OCI-M1 (cell line): ENCODE measurements around the gene SELL.
A peak's percentile ranks its signal among the peaks of the same experiment; 100 is the strongest.
"Not testable (repeated sequence)": the region's sequence is repeated elsewhere in the genome, so short reads cannot be mapped to it uniquely, and the experiment has no call there.

Source experiments
- DNase-seq: peaks from one replicate; lab custom pipeline; 2025; lab: John Stamatoyannopoulos, UW

The SELL gene

DNA sequence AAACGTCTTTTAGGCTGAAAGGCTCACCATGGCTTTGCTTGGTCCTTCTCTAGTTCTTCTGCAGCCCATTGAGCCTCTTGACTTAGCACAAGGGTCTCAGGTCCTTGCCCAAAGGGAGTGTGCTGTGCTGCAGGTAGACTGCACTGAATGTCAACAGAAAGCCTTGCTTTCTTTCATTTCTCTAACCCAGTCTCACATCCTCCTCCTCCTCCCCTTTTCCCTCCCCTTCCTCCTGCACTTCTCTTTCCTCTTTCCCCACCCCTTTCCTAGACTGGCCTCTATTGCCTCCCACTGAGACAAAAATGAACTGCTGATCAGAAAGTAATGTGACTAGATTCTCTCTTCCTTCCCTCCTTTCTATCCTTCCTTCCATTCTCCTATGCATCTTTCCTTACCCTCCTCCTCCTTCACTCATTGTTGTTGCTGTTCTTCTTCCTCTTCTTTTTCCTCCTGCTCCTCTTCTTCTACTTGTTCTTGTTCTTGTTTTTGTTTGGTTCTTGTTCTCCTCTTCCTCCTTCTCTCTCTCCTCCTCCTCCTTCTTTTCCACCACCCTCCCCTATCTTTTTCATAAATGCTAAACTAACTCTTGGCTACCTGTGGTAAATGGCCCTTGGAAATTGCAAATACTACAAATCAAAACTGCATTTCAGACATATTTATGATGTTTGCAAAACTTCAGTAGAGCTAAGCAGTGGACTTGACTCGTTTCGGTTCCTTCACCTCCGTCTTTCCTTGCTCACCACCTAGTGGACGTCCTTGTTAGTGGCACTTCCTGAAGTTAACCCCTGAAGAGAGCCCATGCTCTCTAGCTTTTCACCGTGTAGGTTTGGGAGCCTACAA lies at the start of gene SELL:
Gene SELL (minus strand): TSS at position 152 of the 840 bp plus-strand sequence. CDS start 122 bp downstream, at position 30.
- DNase-seq = peak; percentile 91

DNA sequence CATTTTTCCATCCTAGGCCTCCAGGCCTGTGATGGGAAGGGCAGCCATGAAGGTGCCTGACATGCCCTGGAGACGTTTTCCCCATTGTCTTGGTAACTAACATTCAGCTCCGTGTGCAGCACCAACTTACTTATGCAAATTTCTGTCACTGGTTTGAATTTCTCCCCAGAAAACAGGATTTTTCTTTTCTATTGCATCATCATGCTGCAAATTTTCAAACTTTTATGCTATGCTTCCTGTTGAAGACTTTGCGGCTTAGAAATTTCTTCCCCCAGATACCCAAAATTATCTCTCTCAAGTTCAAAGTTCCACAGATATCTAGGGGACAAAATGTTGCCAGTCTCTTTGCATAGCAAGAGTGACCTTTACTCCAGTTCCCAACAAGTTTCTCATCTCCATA lies 47.6 kb upstream of the SELL start:
- no peak for DNase-seq

DNA sequence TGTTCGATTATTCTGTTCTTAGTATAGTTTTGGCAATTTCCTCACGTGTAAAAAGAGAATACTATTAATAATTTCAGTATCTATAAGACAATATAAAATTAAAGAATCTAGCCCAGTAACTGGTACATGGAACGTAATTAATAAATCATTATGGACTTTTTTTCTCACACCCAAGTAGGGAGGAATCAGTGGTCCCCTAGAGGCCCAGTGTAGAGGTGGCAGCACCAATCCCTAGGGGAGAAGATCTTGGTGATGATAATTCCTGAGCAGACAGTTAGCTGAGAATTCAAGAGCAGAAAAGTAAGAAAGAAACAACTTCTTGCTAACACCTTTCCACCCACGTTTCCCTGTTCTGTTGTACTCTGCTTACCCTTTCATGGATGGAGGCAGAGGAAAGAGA lies 42.1 kb upstream of the SELL start:
- no peak for DNase-seq

DNA sequence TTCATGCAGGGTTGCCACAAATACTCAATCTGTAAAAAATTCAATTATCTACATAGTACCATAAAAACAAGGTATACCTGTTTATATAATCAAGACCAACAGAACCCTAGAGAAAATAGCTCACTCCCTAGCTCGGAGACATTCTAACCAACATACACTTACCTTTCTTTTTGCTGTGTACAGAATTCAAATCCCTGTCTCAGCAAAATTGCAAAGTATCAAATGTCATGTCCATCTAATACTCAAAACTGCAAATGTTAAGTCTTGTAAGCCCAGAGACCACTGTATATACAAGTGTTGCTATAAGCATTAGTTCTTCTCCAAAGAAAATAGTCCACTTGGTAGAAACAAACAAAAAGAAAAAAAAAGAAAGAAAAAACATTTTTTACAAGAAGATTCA lies 38.6 kb upstream of the SELL start:
- DNase-seq = no peak

DNA sequence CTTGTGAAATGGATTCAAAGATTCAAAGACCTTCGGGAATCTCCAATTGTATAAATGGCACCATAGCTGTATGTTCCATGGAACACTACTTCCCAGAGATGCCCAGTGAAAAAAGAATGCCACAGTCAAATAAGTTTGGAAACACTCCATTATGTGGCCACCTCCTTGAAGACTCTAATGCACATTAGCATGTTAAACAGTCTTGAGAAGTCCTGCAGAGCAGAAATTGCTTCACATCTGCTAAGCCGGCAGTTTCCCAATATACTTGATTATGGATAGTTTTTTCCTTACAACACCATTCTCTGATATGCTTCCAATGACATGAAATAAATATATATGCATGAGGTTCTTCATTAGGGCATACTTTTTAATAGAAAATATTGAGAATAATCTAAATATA lies 35.1 kb upstream of the SELL start:
- no peak for DNase-seq

DNA sequence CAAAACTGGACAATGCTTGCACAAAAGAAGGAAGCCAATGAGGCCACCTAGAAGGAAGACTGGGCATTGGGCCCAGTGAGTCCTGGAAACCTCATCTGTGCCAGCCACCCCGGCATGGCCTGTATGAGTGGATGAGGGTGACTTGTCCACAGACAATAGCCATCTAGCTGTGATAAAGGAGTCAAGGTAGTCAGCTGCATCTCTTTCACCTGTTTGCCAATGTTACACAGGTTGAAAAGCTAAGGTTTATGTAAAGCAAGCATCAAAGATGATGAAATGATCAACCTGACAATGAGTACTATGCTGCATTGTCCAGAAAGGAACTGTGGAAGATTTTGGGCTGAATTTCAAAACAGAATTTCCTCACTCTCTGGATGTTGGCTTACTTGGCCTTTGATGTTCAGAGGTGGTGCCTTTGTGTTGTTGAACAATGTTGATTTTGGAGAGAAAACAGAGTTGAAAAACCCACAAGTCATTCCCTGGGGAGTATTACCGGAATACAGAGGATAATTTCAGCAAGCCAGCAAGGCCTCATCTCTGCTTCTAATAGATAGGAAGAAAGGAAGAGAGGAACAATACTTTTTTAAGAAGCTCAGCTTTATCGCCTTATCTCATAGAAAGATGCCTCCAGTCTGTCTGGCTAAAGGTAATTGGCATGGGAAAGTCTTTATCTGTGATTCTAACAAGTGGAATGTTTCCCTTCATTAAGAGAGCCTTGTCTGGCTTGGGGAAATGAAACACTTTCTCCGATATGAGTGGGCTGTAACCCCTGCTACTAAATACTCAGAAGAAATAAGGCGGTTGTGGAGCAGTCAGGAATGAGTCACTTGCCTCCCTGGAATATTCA lies 33.8 kb upstream of the SELL start:
- DNase-seq = no peak

DNA sequence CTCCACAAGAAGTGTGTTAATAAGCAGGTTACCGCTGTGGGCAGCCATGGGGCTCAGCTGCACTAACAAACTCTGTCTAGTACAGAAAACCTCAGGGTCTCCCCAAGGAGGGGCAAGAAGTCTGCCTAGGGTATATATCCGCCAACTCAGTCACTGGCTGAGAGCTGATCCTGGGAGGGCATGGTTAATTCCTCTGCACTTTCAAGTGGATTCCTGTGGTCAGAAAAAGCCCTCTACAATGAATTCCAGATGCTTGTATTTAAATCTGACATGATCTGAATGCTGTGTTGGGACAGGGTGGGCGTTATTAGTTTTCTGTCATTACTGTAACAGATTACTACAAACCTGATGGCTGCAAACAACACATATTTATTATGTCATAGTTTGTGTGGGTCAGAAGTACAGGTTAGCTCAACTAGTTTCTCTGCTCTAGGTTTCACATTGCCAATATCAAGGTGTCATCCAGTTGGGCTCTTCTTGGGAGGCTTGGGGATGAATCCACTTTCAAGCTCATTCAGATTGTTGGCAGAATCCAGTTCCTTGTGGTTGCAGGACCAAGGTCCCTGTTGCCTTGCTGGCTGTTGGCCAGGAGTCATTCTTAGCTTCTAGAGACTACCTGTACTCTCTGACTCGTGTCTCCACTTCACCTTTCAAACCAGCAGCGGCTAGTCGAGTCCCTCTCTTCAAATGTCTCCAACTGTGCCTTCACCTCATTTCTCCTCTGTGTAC lies 30.4 kb upstream of the SELL start:
- DNase-seq = no peak

DNA sequence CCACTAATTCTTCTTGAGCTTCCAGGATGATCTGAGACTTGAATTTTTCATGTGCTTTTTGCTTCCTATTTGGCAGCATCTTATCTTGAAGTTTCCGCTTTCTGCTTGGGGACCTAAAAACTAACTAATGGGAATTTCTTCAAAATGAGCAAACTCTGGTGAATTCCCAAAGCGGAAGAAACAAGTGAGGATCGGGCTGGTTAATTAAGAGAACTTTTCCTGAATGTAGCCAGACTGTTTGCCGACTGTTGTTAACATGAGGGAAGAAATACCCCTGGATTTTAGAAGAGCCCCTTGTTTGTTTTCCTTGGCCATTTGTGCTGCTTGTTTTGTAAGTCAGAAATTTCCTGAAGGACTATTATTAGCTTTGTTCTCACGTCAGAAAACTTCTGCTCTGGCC lies 28.6 kb upstream of the SELL start:
- DNase-seq = no peak

DNA sequence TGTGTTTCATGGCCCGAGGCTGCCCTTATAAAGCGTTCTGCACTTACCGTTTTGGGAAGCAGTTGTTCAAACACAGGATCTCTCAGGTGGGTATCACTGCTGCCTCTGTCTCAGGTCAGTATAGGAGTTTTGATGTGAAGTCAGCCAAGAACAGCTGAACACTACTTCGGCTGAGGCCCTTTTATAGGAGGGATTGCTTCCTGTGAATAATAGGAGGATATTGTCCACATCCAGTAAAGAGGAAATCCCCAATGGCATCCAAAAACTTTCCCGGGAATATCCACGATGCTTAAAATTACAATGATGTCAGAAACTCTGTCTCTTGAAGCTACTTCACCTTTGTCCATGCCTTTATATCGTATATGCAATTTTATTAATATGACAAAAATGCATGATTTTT lies 22.5 kb upstream of the SELL start, which contains the start of gene SELE:
Gene SELE (minus strand): TSS at position 156 of the 400 bp plus-strand sequence. CDS start 467 bp downstream, outside the sequence.
- no peak for DNase-seq

DNA sequence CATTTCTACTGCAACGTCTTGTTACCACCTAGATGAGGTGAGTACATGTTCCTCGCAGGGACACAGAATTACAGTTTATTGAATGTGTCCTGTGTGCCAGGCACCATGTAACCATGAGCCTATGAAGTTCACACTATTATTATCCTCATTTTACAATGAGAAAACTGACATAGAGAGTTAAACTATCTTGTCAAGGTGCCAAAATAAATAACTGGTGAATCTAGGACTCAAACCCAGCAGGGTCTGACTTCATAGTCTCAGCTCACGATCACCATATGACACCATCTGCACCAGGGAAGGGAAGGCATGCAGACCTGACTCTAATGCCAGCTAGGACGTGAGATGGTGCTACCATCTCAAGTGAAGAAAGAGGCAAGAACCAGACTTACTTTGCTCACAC lies 20.0 kb upstream of the SELL start:
- DNase-seq = no peak

DNA sequence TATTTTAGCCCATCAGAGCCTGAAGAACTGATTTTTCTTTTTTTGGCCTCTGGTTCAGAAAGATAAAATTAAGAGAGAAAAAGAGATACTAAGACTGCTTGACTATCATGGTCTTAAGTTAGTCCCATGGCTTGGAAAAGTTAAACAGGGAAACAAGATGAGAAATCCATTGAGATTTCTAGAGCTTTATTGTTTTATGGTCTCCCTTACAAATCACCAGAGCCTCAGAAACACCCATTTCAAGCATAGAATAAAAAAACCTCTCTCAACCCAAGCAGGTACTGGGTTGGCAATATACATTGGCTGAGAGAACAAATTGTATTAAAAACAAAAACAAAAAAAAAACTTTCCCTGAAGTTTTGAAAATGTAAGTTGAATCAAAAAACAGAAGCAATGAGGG lies 18.6 kb upstream of the SELL start:
- DNase-seq = no peak

DNA sequence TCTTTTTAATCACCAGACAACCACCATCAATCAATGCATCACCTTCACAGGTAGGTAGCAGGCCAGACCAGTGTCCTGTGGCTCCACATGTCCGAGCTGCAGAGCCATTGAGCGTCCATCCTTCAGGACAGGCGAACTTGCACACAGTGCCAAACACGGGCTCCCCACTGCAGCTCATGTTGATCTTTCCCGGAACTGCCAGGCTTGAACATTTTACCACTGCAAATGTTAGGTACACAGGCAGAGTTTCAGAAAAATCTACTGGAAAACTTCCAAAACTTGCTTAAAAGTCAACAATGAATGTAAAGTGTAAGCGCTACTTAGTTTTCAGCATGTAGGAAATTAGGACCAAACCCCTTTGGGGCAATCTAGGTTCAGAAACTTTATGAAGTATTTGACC lies 15.9 kb upstream of the SELL start:
- no peak for DNase-seq

DNA sequence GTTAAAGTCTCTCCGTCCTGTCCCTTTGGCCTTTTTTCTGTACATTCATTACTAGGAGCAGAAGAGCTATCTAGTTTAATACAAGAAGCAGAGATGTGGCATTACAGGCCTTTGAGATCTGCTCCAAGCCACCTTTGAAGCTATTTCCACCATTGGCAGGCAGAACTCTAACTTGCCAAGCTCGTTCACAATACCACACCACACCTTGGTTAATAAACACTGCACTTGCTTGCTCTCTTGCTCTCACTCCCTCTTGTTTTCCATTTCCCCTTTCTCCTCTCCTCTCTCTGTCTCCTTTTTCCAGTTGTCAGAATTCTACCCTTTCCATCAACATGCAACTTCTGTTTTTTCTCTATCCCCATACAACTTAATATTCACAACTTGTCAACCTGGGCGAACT lies 15.4 kb upstream of the SELL start:
- DNase-seq = no peak

DNA sequence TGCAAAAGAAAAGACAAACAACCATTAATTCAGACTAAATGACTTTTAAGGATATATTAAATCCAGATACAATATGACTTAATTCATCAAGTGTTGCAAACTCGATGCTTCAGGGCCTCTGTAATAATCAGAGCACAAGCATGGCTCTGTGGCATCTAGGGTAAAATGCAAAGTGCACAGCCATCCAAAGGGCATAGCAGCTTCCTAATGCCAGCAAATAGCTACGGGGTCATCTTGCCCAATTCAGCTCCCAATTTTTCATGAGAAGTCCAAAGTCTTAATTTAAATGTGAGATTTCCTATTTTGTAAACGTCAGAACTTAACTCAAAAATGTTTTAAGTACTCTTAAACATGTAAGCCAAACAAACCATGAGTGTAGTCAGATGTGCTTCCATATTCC lies 14.5 kb upstream of the SELL start:
- no peak for DNase-seq

DNA sequence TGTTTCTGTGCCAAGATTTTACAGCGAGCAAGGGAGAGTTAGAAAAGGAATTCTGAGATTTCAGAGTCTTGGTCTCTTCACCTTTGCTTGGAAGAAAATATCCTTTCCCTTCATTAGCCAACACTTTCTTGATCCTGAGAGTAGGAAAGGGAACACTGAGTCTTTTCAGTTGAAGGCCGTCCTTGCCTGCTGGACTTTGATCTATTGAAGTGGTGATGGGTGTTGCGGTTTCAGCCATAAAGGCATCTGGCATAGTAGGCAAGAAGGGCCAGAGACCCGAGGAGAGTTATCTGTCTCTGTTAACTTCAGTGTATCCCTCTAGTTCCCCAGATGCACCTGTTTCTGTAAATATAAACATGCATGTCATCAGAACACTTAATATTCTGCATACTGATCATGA lies 12.7 kb upstream of the SELL start:
- DNase-seq = no peak

DNA sequence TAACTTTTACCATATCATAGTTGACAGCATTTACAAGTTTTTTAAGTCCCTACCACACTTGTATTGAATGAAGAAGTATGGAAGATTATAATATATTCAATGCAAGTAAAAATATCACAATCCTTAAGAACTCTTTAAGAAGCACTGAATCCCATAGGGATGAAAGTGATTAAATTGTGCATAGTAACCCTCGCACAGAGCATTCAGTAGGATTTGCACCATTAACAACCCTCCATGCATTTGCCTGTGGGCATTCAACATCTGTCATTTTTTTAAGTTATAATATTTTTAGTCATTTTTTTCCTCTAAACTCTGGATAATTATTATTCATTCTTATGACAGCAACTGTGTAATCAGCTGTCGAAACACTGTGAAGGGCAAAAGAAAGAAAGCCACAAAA lies 12.3 kb upstream of the SELL start:
- no peak for DNase-seq

DNA sequence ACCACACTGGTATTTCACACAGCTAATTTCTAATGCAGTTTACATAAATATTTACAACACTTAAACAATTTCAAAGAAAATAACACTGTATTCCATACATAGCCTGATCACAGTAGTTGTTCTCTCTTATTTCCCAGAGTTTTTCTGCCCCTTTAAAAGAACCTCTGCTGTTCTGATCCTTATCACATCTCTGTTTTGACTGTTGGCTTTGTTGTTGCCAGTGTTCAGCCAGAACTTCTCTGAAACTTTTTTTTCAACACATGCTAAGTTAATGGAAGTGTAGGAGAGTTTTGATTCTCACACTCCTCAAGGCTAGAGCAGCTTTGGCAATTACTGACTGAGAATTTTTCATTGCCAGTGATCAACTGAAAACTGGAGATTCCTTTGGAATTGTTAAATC lies 11.4 kb upstream of the SELL start:
- peak; percentile 39 for DNase-seq

DNA sequence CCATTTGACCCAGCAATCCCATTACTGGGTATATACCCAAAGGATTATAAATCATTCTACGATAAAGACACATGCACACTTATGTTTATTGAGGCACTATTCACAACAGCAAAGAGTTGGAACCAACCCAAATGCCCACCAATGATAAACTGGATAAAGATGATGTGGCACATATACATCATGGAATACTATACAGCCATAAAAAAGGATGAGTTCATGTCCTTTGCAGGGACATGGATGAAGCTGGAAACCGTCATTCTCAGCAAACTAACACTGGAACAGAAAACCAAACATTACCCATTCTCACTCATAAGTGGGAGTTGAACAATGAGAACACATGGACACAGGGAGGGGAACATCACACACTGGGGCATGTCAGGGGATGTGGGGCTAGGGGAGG lies 3.7 kb upstream of the SELL start:
- DNase-seq = not testable (repeated sequence)

DNA sequence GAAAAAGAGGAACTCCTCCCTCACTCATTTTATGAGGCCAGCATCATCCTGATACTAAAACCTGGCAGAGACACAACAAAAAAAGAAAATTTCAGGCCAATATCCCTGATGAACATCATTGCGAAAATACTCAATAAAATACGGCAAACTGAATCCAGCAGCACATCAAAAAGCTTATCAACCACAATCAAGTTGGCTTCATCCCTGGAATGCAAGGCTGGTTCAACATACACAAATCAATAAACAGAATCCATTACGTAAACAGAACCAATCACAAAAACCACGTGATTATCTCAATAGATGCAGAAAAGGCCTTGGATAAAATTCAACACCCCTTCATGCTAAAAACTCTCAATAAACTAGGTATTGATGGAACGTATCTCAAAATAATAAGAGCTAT lies 1.7 kb upstream of the SELL start:
- not testable (repeated sequence) for DNase-seq

DNA sequence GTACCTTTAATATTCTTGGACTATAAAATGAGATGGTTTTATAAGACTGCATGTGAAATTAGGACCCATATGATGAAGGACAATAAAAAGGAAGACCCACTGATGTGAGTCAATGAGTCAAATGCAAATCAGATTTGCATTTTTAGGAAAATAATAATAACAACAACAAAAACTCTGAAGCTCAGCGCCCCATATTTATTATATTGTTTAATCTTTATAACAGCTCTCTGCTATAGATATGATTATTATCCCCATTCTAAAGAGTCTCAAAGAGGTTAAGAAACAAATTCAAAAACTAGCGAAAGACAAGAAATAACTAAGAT lies 850 bp upstream of the SELL start:
- no peak for DNase-seq

DNA sequence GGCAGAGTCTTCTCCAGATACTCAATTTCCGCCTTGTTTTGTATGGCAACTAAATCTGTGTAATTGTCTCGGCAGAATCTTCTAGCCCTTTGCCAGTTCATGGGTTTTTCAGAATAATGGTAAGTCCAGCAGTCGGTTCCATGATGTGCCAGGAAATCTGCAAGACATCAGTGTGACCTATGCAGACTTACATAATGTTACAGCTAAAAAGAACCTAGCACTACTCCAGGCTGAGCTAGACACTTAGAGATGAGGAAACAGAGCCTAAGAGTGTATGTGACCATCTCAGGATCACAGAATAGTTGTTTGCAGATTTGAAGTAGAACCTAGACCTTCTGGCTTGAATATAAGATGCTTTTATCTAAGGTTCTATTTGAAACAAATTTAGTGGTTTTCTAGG lies 2.8 kb downstream of the SELL start:
- no peak for DNase-seq

DNA sequence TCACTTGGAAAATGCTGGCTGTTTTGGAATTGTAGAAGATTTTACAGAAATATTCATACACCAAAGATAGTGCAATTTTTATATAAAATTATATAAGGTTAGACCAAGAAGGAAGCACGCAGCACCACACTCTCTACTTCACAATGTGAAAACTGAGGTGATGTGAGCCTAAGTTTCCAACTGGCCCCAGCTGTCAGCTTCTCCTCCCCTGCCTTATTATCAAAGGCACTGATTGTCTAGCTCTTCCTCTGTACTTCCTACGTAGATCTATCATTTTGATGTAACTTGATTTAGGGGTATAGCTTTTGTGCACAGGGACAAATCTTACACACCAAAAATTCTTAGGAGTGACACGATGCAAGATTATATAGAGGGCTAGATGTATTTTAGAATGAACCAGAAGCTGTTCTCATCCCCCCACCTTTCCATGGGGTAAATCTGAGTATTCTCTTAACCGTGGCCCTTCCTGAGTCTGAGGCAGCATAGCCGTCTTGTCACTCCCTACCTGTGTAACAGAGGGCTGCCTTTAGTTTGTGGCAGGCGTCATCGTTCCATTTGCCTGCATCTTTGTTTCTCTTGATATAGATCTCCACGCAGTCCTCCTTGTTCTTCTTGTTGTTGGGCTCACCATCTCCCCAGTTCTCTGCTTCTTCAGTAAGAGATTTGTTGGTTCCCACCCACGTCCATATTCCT lies 3.4 kb downstream of the SELL start:
- DNase-seq = no peak
